GM19397 (cell line): ENCODE results near the gene STAG1.
"Not testable (repeated sequence)": the region's sequence is repeated elsewhere in the genome, so short reads cannot be mapped to it uniquely, and the experiment has no call there.

Experiments used
- ATAC-seq: cut with Tn5 transposase; IDR thresholded peaks from one replicate; pipeline ENCODE4 v1.9.1; 2021; ENCODE audit warnings: mild to moderate bottlenecking, moderate library complexity; ENCODE audit not compliant: unreplicated experiment

The STAG1 gene

DNA sequence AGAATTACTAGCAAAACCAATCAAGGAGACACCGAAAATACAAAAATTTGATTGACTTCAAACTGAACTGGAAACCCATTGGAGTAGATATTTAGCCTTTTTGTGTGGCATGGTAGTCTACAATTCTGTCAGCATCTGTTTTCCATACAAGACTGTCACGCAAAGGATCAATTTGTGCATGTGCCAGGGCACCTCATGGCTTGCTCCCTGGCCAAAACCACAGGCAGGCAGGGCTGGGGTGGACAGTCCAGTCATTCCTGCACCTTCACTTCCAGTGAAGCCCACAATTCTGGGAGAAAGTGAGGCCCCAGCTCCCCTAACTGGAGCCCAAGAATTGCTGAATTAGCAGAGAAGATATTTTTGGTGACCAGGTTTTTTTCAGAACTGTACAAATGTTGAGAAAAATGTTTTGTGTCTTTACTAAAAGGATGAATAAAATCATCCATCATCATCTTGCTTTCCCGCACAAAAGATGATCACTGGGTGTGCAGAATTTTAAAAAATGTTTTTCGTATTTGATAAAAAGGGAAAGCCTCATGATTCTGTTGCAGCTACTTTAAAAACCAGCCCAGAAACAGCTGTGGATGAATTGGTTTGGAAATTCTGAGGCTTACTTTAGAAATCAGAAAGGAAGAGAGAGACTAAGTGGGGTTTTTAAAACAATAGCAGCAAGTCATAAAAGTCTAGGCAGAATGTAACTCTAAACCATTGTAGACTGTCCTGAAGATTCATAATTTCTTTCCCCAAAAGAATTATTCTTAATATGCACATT lies 415.7 kb downstream of the STAG1 start:
- ATAC-seq = no peak

- not testable (repeated sequence) for ATAC-seq
Observed at GRCh38 chr3:136334726-136335125, 417.5 kb downstream of the STAG1 start.

DNA sequence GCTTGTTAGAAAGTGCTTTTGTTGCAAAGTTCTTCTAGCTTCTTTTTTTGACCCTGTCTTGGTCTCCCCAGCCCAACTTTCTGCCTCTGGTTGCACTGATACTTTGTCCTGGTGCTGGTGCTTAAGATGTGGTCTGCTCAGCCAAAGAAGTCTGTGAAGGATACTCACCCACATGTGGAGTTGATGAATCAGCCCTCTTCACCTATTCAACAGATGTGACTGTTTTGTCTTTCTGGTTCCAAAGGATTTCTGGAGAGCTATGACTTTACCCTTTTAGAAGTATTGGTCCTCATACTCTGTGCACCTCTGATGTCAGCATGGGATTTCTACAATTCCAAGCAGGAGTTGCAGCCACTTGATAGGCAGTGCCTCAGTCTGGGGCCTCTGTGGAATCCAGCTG lies 418.0 kb downstream of the STAG1 start:
- ATAC-seq = no peak

DNA sequence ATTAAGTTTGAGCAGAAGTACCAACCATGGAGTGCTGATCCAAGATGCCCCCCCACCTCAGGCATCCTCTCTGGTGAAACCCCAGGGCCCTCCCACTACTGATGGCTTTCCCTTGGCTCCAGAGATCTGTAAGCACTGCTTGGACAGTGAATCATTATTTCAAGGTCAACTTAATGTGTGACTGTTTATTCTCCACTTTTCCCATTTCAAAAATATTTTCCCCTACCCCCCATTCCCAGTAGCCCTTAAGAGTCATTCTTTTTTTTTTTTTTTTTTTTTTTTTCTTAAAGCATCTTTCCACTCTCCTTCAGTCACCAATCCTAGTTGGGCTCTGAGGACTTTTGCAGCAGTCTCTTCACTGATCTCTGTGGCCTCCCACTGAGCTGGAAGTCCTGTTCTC lies 419.4 kb downstream of the STAG1 start:
- ATAC-seq = no peak

DNA sequence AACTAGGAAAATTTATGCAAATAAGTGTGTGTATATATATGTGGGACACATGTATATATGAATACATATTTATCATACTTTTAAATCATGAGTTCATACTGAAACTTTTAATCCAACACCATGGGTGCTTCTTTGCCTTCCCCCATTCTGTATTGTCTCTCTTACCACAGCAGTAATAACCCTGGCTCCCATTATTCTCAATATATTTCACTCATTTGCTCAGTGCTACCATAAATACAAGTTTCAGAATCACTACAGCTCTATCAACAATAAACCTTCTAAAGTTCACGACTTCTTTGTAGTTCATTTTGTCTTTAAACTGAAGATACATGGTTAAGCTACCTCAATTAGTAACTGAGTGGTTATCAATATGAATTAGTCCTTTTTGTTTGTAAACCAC lies 419.9 kb downstream of the STAG1 start:
- no peak for ATAC-seq

DNA sequence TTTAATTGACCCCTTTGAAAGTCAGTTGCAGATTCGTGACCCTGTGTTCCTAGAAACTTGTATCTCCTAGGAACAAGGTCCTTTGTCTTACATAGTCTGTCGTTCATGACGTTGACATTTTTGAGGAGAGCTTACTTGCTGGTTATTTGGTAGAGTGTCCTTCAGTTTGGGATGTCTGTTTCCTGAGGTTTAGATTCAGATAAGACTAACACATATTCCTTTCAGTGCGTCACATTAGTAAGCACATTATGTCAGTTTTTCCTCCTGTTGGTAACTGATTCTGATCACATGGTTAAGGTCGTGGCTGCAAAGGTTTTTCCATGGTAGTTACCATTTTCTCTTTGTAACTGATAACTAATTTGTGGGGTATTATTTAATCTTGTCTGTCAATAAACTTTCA lies 421.3 kb downstream of the STAG1 start:
- ATAC-seq = no peak

DNA sequence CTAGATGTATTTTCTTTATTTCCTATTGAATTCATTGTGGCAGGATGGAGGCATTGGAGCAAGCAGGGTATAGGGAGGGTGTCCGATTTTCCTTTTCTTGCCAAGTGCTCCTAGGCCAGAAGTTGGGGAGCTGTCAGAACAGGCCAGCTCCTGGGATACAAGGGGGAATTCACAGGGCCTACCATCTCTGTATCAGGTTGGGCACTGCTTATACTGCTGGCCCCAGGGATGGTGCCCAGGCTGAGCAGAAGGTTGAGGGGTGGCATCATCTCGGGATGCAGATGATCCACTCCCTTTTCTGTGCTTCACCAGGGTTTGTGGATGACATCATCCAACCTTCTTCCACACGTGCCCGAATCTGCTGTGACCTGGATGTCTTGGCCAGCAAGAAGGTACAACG lies 422.6 kb downstream of the STAG1 start:
- no peak for ATAC-seq

- ATAC-seq = no peak
Observed at GRCh38 chr3:136327671-136328070, 424.5 kb downstream of the STAG1 start.

GRCh38 chr3:136326316-136326715 lies 425.9 kb downstream of the STAG1 start:
- no peak for ATAC-seq

- no peak for ATAC-seq
Observed at GRCh38 chr3:136311968-136312367, 440.2 kb downstream of the STAG1 start.

DNA sequence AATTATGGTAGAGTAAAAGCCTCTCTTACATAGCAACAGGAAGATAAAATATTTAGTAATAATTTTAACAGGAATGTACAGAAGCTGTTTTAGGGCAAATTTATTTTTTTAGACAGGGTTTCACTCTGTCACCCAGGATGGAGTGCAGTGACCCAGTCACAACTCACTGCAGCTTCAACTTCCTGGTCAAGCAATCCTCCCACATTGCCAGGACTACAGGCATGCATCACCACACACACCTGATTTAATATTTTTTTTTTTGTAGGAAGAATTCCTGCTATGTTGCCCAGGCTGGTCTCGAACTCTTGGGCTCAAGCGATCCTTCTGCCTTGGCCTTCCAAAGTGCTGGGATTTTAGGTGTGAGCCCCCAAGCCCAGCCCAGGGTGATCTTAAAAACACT lies 440.9 kb downstream of the STAG1 start:
- ATAC-seq = no peak

GRCh38 chr3:136305879-136306278 lies 446.3 kb downstream of the STAG1 start:
- ATAC-seq = no peak

- no peak for ATAC-seq
Observed at GRCh38 chr3:136300444-136300843, 451.7 kb downstream of the STAG1 start.

GRCh38 chr3:136297826-136298225 lies 454.4 kb downstream of the STAG1 start:
- ATAC-seq = no peak

DNA sequence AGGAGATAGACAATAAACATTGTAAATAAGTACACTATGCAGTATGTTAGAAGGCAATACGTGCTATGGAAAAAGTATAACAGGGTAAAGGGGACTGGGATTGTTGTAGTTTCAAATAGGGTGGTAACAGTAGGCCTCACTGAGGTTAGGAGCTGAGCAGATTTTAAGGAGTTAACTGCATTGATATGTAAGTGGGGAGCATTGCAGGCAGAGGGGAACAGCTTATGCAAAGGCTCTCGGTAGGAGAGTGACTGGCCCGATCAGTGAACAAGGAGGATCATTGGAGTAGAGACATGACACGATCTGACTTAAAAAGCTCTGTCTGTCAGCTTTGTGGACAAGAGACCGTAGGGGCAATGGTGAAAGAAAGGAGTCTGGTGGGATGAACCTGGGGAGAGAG lies 455.2 kb downstream of the STAG1 start:
- ATAC-seq = no peak

- ATAC-seq = no peak
Observed at GRCh38 chr3:136294176-136294575, 458.0 kb downstream of the STAG1 start.

- no peak for ATAC-seq
Observed at GRCh38 chr3:136293279-136293678, 458.9 kb downstream of the STAG1 start.

DNA sequence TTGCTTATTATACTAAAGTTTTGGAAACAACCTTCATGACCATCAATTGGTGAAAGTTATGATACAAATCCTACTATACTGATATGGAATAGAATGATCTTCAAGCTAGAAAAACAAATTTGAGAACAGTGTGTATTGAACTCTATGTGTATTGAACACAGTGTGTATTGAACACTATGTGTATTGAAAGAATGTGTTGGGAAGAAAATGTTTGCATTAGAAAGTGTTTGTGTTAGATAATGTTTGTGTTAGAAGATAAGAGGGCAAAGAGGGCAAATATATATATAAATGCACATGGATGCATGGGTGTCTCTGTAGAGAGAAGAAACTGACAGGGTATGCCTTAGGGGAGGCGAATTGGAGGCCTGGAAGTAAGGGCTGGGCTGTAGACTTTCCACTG lies 459.7 kb downstream of the STAG1 start:
- ATAC-seq = no peak

DNA sequence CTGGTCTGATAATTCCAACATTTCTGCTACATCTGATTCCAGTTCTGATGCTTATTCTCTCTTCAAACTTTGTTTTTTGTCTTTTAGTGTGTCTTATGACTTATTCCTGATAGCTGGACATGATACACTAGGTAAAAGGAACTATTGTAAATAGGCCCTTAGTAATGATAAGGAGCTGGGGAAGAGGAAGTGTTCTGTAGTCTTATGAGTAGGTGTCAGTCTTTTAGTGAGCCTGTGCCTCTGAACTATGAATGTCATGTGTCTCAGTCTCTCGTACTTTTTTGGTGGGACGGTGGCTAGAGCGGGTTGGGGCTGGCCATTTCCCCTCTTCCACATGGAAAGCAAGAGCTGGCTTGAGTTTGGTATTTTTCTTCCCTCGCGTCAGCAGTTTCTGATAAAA lies 460.9 kb downstream of the STAG1 start:
- no peak for ATAC-seq
